Measurements from ENCODE around the gene HIVEP3.

HIVEP3 gene

DNA sequence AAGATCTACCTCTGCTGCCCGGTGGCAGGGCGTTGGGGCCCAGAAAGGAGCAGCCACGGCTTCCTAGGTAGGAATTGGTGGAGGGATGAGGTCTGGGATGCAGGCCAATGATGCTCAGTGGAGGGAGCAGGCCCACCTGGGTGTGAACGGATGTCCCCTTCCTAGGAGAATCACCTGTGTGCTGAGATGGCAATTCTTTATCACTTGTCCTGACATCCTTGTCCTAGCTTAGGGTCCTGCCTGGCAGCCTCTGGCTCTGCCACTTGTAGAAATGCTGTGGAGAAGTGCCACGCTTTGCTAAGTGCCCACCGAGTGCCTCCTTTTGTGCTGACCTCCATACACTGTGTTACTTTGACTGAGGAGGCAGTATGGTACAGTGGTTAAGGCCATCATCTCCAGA lies 447.1 kb downstream of the HIVEP3 start:
- DNase-seq, result no peak

- DNase-seq, result no peak
Measured at GRCh38 chr1:41469706-41470105, 449.0 kb downstream of the HIVEP3 start.

- no peak for DNase-seq
Measured at GRCh38 chr1:41468122-41468762, 450.5 kb downstream of the HIVEP3 start.

- no peak for DNase-seq
Measured at GRCh38 chr1:41467673-41468072, 451.0 kb downstream of the HIVEP3 start.

DNA sequence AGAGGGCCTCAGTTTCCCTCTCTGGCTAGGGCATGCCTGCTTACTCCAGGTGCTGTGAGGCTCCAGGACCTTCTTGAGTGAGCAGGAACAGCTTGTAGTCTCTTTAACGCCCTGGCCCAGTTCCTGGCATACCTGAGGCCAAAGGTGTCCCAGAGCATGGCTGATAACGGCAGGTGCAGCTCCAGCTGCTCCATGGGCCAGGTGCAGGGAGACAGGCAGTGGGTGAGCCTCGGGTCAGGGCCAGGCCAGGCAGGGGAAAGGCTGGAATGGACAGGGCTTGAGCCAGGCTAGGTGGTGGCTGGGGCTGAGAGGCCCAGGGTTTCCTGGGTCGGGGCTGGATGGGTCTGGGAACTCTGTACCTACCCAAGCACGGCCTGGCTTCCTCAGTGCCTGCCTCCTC lies 452.6 kb downstream of the HIVEP3 start:
- DNase-seq, result no peak

GRCh38 chr1:41465741-41466140 lies 453.0 kb downstream of the HIVEP3 start:
- DNase-seq, result no peak

- DNase-seq, result no peak
Measured at GRCh38 chr1:41464885-41465284, 453.8 kb downstream of the HIVEP3 start.

DNA sequence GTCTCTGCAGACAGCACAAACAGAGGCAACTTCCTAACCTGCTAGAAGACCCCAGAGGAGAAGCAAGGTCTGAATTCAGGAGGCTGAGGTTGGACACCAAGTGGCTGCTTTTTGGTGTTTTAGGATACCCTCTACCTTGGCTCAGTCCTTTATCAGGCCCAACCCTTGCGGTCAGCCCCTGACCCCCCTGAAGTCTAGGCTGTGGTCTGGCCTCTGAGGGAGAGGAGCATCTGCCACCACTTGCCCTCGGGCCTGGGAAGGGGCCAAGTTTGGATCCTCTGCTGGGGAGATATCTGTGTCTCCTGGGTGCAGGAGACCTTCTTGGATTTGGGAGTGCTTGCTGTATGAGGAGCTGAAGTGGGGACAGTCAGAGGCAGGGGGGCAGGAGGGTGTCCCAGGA lies 455.2 kb downstream of the HIVEP3 start:
- no peak for DNase-seq

GRCh38 chr1:41462680-41463004 lies 456.1 kb downstream of the HIVEP3 start:
- no peak for DNase-seq

GRCh38 chr1:41461790-41462679 lies 456.7 kb downstream of the HIVEP3 start:
- no peak for DNase-seq

DNA sequence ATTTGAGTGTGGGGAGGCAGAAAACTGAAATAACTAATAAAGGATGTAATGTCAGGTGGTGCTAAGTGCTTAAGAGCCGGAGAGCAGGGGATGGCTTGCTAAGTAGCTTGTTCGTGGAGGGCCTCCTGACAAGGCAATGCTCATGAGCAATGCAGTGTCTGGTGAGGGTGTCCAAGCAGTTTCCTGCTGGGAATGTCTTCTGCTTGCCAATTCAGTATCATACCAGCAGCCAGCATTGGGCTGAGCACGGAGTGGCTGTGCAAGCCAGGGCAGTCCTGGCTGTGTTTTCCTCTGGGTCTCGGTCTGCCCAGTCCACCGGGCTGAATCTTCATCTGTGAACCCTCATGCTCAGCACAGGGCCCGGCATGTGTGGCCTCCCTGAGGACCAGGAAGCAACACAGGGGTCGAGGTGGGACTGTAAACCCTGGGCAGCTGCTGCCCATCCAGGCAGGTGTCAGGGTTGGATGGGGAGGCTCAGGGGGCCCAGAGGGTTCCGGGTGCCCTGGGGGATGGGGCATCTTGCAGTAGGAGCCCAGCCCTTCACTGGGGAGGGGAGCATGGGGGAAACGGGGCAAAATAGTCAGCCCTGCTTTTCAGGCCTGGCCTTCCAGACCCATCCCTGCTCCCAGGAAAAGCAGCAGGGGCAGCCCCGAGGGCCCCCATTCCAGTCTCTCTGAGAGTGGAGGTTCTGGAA lies 461.7 kb downstream of the HIVEP3 start:
- DNase-seq, result no peak

Measured in RPMI8226 (cell line).